Gastroesophageal sphincter (tissue), 3 donors: ENCODE measurements around the gene MED9.

ENCODE experiments used
- EP300 ChIP-seq: sonication (generic); formaldehyde crosslinking; IDR thresholded peaks from one replicate; pipeline ENCODE4 v1.6.1; 2017; ENCODE audit warnings: antibody characterized with exemption, mild to moderate bottlenecking
- POLR2A ChIP-seq, 2 donors: fragments of 450-650 bp; IDR thresholded peaks; one replicate each; pipeline ENCODE4 v1.6.1; 2017; ENCODE audit warnings: antibody characterized with exemption in 2 of 2, mild to moderate bottlenecking in 2 of 2, moderate library complexity in 1 of 2
- POLR2AphosphoS5 ChIP-seq: sonication (generic); formaldehyde crosslinking; IDR thresholded peaks from one replicate; pipeline ENCODE4 v1.6.1; 2017; ENCODE audit warnings: antibody characterized with exemption
- TF ChIP-seq, protein P1 (sequence below), 4 experiments: fragments of 200-600 bp in 2 of 4; fragments of 450-650 bp in 2 of 4; sonication (generic) in 1 of 4; IDR thresholded peaks; one replicate each; pipeline ENCODE4 v1.5.1; 2017 to 2019; ENCODE audit warnings: antibody characterized with exemption in 4 of 4, mild to moderate bottlenecking in 2 of 4, moderate library complexity in 2 of 4

GRCh38 chr17:17512866-17513265 lies 36.1 kb downstream of the MED9 start:
- TF ChIP-seq, protein P1, sequence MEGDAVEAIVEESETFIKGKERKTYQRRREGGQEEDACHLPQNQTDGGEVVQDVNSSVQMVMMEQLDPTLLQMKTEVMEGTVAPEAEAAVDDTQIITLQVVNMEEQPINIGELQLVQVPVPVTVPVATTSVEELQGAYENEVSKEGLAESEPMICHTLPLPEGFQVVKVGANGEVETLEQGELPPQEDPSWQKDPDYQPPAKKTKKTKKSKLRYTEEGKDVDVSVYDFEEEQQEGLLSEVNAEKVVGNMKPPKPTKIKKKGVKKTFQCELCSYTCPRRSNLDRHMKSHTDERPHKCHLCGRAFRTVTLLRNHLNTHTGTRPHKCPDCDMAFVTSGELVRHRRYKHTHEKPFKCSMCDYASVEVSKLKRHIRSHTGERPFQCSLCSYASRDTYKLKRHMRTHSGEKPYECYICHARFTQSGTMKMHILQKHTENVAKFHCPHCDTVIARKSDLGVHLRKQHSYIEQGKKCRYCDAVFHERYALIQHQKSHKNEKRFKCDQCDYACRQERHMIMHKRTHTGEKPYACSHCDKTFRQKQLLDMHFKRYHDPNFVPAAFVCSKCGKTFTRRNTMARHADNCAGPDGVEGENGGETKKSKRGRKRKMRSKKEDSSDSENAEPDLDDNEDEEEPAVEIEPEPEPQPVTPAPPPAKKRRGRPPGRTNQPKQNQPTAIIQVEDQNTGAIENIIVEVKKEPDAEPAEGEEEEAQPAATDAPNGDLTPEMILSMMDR (IDR thresholded peaks at IDR 0.05) = no peak
- no peak for TF ChIP-seq POLR2A (IDR thresholded peaks at IDR 0.05)
- TF ChIP-seq EP300 = no peak
- TF ChIP-seq POLR2AphosphoS5 = no peak
